GM18505 (cell line): Measurements from ENCODE around the gene PRKG1.
"Not testable (repeated sequence)": the region's sequence is repeated elsewhere in the genome, so short reads cannot be mapped to it uniquely, and the experiment has no call there.

Experiments used
- ATAC-seq: cut with Tn5 transposase; IDR thresholded peaks from one replicate; pipeline ENCODE4 v1.9.1; 2021; ENCODE audit not compliant: unreplicated experiment
- POLR2A ChIP-seq: IDR thresholded peaks from 4 replicates; pipeline ENCODE4 v1.6.1; 2011; ENCODE audit warnings: borderline replicate concordance; ENCODE audit not compliant: insufficient read depth, insufficient read length; ENCODE audit errors: extremely low read depth

PRKG1 gene

DNA sequence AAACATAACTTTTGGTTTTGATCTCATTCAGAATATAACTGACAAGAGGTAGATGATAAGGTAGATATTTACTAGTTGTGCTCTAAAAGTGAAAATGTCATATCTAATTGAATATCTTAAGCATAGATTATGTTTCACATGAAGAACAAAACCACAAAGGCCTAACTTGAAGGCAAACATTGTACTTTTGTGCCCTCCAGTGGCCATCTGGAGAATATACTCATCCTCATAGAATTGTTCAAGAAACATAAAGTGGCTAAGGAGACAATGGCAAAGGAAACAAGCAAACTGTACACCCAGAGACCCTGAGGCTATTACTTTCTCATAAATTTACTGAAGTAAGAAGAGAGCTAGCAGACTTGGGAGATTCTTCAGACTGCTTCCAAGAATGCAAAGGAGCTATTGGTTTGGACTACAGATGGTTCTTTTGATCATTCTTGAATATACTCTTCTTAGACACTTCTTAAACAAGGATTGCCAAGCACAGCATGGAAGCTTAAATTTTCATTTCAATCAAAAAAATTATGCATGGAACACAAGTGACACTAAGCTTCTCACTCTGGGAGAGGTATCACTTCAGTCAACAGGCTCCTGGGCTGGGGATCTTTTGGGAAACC lies 1141.6 kb downstream of the PRKG1 start:
- no peak for TF ChIP-seq POLR2A
- peak; percentile 57 for ATAC-seq

DNA sequence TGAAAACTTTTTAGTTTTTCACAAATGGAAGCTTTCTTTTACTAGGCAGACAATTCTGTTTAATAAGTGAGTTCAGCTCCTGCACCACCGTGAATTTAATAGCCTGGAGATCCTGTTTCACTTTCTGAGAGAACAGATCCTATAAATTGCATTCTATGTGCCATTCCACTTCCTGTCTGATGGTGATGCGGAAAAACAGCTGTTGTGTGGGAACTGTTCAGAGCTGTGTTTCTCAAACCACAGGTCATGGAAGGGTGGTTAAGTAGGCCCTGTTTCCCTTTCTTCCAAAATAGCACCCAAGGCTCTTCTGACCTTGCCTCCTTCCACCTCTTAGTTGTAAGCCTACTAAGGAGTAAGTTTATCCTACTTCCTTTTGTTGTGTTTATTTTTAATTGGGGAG lies 1142.6 kb downstream of the PRKG1 start:
- peak; percentile 90 for ATAC-seq

DNA sequence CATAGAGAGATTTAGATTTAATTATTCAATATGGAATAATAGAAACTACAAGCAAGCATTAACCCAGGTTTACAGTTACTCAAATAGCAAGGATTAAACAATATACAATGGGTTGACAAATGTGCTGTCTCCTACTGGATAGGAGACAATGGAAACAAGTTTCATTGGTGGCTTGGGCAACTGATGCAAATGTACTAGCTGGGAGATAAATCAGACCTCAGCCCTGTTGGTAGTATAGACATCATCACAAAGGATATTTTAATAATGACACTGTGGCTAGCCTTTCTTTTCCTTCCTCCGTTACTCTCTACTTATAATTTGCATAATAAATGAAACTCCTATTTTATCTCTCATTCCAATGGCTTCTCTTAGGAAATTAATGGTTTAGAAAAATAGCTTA lies 1143.2 kb downstream of the PRKG1 start:
- no peak for TF ChIP-seq POLR2A
- ATAC-seq = no peak

More for the DNA sequence above, 1142.6 kb downstream of the PRKG1 start:
- TF ChIP-seq POLR2A = no peak

DNA sequence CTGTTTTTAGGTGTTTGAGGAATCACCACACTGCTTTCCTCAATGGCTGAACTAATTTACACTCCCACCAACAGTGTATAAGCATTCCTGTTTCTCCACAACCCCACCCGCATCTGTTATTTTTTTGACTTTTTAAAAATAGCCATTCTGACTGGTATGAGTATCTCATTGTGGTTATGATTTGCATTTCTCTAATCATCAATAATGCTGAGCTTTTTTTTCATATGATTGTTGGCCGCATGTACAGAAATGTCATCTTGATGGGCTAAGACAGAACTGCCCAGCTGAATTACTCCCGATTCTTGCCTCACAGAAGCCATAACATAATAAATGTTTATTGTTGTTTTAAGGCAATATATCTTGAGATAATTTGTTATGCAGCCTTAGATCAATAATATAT lies 1146.7 kb downstream of the PRKG1 start:
- no peak for TF ChIP-seq POLR2A
- no peak for ATAC-seq

DNA sequence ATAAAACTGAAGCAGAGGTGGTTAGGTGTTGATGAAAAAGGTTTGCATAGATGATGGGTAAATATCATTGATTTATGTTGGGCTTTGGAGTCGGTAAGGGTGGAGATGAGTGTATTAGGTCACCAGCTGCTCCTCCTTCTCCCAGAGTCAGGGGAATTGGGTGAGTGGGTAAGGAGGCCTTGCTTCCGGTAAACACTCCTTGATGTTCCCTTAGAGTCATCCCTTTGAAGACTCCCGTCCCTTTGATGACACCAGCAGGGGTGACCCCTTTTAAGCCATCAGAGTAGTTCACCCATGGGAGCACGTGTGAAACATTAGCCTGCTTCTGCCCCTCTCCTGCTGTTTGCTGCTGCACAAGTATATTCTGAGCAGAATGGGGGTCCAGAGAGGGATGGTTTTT lies 1147.6 kb downstream of the PRKG1 start:
- no peak for TF ChIP-seq POLR2A
- ATAC-seq = no peak

DNA sequence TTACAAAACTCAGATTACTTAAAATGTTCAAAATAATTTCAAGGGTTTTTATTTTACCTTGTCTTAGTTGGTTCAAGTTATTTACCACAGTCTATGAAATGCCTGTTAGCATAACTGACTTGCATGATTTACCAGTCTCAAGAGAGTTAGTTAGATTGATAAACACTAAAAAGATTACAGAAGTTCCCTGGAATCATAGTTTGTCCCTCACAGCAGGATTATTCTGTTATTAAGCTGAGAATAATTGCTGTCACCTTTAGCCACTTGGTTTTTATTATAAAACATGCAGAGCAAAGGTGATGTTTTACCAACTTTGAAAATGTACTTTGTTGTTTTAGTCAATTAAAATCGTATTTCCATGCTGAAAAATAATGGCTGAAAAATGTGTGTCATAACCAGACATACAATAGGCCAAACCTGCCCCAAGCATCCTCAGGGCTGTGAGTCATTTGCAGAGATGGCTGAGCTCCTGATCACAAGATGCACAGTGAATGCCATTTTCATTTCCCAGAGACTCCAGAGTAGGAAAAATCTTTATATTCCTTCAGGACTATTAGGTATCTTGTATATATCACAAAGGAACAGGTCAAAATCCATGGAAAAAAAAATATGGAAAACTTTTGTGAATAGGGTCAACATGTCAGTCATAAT lies 1152.0 kb downstream of the PRKG1 start:
- ATAC-seq = no peak
- TF ChIP-seq POLR2A = no peak

DNA sequence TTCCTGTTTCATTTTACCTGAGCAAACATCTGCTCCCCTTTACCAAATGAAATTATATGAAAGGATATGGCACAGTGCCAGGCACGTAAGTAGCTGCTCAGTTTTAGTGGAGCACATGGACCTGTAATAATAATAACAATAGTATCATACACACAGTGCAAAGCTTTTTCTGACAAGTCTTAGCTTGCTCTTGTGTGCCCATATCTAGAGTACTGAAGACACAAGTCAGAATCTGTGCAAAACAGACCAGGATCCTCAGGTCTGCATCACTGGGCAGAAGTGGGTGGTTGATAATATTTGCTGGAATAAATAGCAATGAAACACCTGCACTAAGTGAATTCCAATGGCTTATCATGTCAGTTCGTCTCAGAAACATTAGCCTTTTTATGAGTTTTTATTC lies 1154.3 kb downstream of the PRKG1 start:
- no peak for ATAC-seq
- TF ChIP-seq POLR2A = no peak

DNA sequence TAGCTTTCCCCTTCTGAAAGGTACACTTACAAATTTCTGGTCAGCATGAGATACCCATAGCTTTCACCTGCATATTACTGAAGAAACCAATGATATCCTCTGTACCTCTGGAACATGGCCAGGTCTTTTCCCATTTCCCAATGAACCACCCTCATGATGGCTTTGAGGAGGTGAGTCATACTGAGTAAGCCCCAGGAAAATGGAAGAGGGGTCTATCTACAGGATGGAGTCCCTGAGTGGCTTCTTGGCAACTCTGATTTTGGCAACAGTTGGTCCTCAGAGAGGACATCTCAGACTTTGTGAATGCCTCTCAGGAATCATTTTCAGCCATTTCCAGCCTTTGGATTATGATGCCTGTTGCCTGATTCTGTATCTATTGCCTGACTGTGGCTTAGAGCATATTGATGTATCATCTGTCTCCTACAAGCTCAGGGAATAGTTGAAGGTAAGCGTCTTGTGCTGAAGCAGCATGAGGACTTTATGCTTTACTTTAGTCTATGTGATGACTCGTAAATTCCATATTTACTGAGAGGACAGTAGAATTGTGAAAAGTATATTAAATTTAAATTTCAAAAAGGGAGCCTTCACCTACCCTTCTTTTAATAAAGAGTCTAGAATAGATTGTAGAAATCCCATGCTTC lies 1155.1 kb downstream of the PRKG1 start:
- no peak for TF ChIP-seq POLR2A
- no peak for ATAC-seq

DNA sequence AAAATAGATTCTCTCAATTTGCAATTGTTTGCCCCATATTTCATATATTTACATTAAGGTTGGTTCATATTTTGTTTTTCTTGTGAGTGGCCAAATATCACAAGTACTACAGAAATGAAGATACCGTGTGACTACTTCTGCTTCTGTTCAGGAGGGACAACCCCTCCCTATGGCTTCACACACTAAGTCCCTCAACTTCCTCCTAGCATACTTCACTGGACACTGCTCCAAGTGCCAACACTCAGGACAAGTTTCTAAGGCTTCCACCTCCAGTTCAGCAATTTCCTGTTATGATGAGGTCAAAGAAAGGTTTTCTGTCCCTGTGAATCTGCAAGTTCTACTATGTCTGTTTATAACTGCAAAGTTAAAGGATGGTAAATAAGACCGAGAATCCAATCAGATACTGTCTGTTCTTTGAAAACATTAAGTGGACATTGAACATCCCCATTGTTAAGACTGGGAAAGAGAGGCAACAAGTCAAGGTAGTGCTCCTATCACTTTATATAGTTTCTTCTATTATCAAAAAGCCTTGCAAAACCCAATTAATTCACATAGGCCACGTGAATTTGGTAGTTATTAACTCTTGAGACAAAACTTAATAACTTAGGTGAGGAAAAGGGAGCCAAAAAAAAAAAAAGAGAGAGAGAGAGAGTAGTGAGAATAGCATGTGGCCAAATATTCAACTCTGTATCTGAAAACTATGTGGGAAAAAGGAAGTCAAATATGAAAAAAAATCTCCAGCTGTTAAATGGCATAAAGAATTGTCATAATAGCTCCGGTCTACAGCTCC lies 1158.5 kb downstream of the PRKG1 start:
- ATAC-seq = peak; percentile 99
- TF ChIP-seq POLR2A = no peak

DNA sequence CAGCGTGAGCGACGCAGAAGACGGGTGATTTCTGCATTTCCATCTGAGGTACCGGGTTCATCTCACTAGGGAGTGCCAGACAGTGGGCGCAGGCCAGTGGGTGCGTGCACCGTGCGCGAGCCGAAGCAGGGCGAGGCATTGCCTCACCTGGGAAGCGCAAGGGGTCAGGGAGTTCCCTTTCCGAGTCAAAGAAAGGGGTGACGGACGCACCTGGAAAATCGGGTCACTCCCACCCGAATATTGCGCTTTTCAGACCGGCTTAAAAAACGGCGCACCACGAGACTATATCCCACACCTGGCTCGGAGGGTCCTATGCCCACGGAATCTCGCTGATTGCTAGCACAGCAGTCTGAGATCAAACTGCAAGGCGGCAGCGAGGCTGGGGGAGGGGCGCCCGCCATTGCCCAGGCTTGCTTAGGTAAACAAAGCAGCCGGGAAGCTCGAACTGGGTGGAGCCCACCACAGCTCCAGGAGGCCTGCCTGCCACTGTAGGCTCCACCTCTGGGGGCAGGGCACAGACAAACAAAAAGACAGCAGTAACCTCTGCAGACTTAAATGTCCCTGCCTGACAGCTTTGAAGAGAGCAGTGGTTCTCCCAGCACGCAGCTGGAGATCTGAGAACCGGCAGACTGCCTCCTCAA lies 1159.2 kb downstream of the PRKG1 start:
- not testable (repeated sequence) for ATAC-seq

DNA sequence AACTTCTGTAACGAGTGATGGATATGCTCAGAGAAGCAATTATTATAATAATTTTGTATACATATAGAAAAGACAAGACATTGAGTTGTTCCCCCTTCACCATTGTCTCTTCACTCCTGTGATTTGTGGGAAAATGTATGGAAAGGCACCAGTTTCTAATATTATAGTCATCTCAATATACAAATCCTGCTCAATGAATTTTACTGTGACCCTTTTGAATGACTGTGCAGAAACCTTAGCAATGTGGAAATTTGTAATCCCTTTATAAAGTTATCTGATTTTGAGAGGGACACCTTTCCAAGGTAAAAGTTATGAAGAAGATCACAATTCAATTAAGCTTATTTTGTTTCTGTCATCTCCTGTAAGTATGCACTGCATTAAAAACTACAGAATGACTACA lies 1165.5 kb downstream of the PRKG1 start:
- no peak for ATAC-seq
- TF ChIP-seq POLR2A = no peak

DNA sequence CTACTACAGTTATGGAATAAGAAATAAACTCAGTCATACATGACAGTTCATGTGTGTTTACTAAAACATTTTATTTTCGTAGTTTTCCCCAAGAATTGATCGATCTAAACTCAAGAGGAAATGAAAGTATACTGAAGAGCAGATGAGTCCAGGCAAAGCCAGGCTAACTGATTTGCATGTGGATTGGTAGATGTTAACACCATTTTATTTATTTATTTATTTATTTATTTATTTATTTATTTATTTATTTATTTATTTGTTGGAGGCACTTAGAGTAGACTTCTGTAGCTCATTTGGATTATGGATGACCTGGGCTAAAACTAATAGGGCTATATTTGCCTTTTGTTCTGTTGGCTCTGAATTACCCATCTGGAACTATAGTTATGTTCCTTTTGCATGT lies 1171.3 kb downstream of the PRKG1 start:
- no peak for TF ChIP-seq POLR2A
- no peak for ATAC-seq

DNA sequence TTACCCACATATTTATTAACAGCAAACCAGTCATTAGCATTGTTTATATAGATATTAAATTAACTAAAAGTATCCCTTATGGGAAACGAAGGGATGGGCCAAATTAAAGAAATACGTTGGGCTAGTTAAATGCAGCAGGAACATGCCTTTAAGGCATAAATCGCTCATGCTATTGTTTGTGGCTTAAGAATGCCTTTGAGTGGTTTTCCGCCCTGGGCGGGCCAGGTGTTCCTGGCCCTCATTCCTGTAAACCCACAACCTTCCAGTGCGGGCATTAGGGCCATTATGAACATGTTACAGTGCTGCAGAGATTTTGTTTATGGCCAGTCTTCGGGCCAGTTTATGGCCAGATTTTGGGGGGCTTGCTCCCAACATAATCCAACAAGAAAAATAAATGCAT lies 1173.6 kb downstream of the PRKG1 start:
- ATAC-seq = not testable (repeated sequence)
